H9 (cell line): ENCODE results near the gene USP53. TPM values are rescaled to one million over a fixed set of nuclear protein-coding genes. Genes with fewer than 3 reads are reported as not detected.

Experiments used
- DNase-seq: peaks from one replicate; pipeline ENCODE4 v3.0.0-alpha.2; 2017
- H2AFZ ChIP-seq: one replicate; pipeline ENCODE4 v1.6.1; 2013; ENCODE audit warnings: mild to moderate bottlenecking, low read length, control low read depth, moderate library complexity
- H2AK5ac ChIP-seq: 2 replicates; pipeline ENCODE4 v1.6.1; 2013; ENCODE audit warnings: low read length, control low read depth, mixed read lengths; ENCODE audit not compliant: insufficient read length
- H2BK120ac ChIP-seq: one replicate; pipeline ENCODE4 v1.6.1; 2013; ENCODE audit warnings: low read depth, mild to moderate bottlenecking, low read length, control low read depth, inconsistent platforms; ENCODE audit not compliant: poor library complexity, severe bottlenecking
- H2BK12ac ChIP-seq: 2 replicates; pipeline ENCODE4 v1.6.1; 2013; ENCODE audit warnings: low read length, control low read depth, mixed read lengths, low read depth; ENCODE audit not compliant: insufficient read length
- H2BK15ac ChIP-seq: 2 replicates; pipeline ENCODE4 v1.6.1; 2013; ENCODE audit warnings: low read depth, low read length, control low read depth
- H2BK20ac ChIP-seq: one replicate; pipeline ENCODE4 v1.6.1; 2013; ENCODE audit warnings: low read depth, mild to moderate bottlenecking, low read length, control low read depth, inconsistent platforms; ENCODE audit not compliant: poor library complexity, severe bottlenecking
- H2BK5ac ChIP-seq: 2 replicates; pipeline ENCODE4 v1.6.1; 2013; ENCODE audit warnings: low read length, control low read depth, mixed read lengths; ENCODE audit not compliant: insufficient read length
- H3K14ac ChIP-seq: 2 replicates; pipeline ENCODE4 v1.6.1; 2013; ENCODE audit warnings: low read length, control low read depth; ENCODE audit not compliant: insufficient read depth
- H3K18ac ChIP-seq: 2 replicates; pipeline ENCODE4 v1.6.1; 2013; ENCODE audit warnings: low read depth, mild to moderate bottlenecking, mixed read lengths, low read length, control low read depth; ENCODE audit not compliant: insufficient read length
- H3K23ac ChIP-seq: 2 replicates; pipeline ENCODE4 v1.6.1; 2013; ENCODE audit warnings: low read length, control low read depth, mixed read lengths, low read depth; ENCODE audit not compliant: insufficient read length
- H3K23me2 ChIP-seq: 2 replicates; pipeline ENCODE4 v1.6.1; 2013; ENCODE audit warnings: low read depth, mild to moderate bottlenecking, mixed read lengths, low read length, control low read depth; ENCODE audit not compliant: insufficient read length, poor library complexity, severe bottlenecking
- H3K27ac ChIP-seq: 2 replicates; pipeline ENCODE4 v1.5.1; 2013; ENCODE audit warnings: low read length, control low read depth, mixed read lengths, low read depth; ENCODE audit not compliant: insufficient read length
- H3K27me3 ChIP-seq: 2 replicates; pipeline ENCODE4 v1.6.1; 2013; ENCODE audit warnings: low read length, control low read depth, inconsistent platforms; ENCODE audit not compliant: insufficient read depth
- H3K4ac ChIP-seq: 2 replicates; pipeline ENCODE4 v1.6.1; 2013; ENCODE audit warnings: low read depth, mild to moderate bottlenecking, control low read depth, inconsistent platforms, low read length, moderate library complexity
- H3K4me1 ChIP-seq: 2 replicates; pipeline ENCODE4 v1.6.1; 2013; ENCODE audit warnings: low read length, control low read depth, inconsistent platforms; ENCODE audit not compliant: insufficient read depth
- H3K4me2 ChIP-seq: 2 replicates; pipeline ENCODE4 v1.6.1; 2013; ENCODE audit warnings: low read length, control low read depth, mixed read lengths; ENCODE audit not compliant: insufficient read length, insufficient read depth
- H3K56ac ChIP-seq: 2 replicates; pipeline ENCODE4 v1.6.1; 2013; ENCODE audit warnings: low read depth, mild to moderate bottlenecking, mixed read lengths, low read length, control low read depth; ENCODE audit not compliant: insufficient read length
- H3K79me1 ChIP-seq: 2 replicates; pipeline ENCODE4 v1.6.1; 2013; ENCODE audit warnings: low read depth, mild to moderate bottlenecking, moderate library complexity, low read length, control low read depth, inconsistent platforms; ENCODE audit not compliant: insufficient read depth, poor library complexity, severe bottlenecking
- H3K79me2 ChIP-seq: 2 replicates; pipeline ENCODE4 v1.6.1; 2013; ENCODE audit warnings: low read length, control low read depth, inconsistent platforms; ENCODE audit not compliant: insufficient read depth
- H3K9ac ChIP-seq: 2 replicates; pipeline ENCODE4 v1.6.1; 2013; ENCODE audit warnings: low read length, control low read depth, mixed read lengths; ENCODE audit not compliant: insufficient read length; ENCODE audit errors: extremely low read depth
- H3K9me3 ChIP-seq: one replicate; pipeline ENCODE4 v1.6.1; 2013; ENCODE audit warnings: low read depth, low read length, inconsistent platforms; ENCODE audit not compliant: control insufficient read depth
- H3T11ph ChIP-seq: one replicate; pipeline ENCODE4 v1.6.1; 2013; ENCODE audit warnings: mild to moderate bottlenecking, low read length, control low read depth, inconsistent platforms
- H4K20me1 ChIP-seq: one replicate; pipeline ENCODE4 v1.6.1; 2013; ENCODE audit not compliant: control insufficient read depth, insufficient read length, insufficient read depth
- H4K5ac ChIP-seq: 2 replicates; pipeline ENCODE4 v1.6.1; 2013; ENCODE audit warnings: low read depth, mild to moderate bottlenecking, mixed read lengths, low read length, control low read depth; ENCODE audit not compliant: insufficient read length
- H4K8ac ChIP-seq: replicated peaks from 2 replicates; pipeline ENCODE4 v1.6.1; 2013; ENCODE audit warnings: low read length, control low read depth, mixed read lengths, low read depth; ENCODE audit not compliant: insufficient read length
- H4K91ac ChIP-seq: 2 replicates; pipeline ENCODE4 v1.6.1; 2013; ENCODE audit warnings: low read depth, mild to moderate bottlenecking, moderate library complexity, mixed read lengths, low read length, control low read depth; ENCODE audit not compliant: insufficient read length
- H3K27ac Mint-ChIP-seq, 3 experiments: 2 replicates in 2 of 3; 3 replicates in 1 of 3; pipeline ENCODE4 v1.8.0; 2020 to 2021; ENCODE audit warnings: mixed read lengths in 3 of 3, mild to moderate bottlenecking in 1 of 3, moderate library complexity in 1 of 3
- H3K27me3 Mint-ChIP-seq: 2 replicates; pipeline ENCODE4 v1.8.0; 2021; ENCODE audit warnings: low read depth, mild to moderate bottlenecking, moderate library complexity, mixed read lengths
- H3K36me3 Mint-ChIP-seq, 3 experiments: 2 replicates in 2 of 3; 3 replicates in 1 of 3; pipeline ENCODE4 v1.8.0; 2020 to 2021; ENCODE audit warnings: low read depth in 3 of 3, mixed read lengths in 3 of 3; ENCODE audit not compliant: insufficient read depth in 1 of 3
- H3K4me1 Mint-ChIP-seq, 2 experiments: 2 replicates each; pipeline ENCODE4 v1.8.0; 2020; ENCODE audit warnings: mixed read lengths in 2 of 2
- H3K4me3 Mint-ChIP-seq, 2 experiments: 2 replicates in 1 of 2; 3 replicates in 1 of 2; pipeline ENCODE4 v1.8.0; 2020 to 2021; ENCODE audit warnings: mild to moderate bottlenecking in 2 of 2, mixed read lengths in 2 of 2, moderate library complexity in 1 of 2
- H3K9me3 Mint-ChIP-seq, 2 experiments: 2 replicates in 1 of 2; 3 replicates in 1 of 2; pipeline ENCODE4 v1.8.0; 2020; ENCODE audit warnings: mild to moderate bottlenecking in 2 of 2, mixed read lengths in 2 of 2, moderate library complexity in 1 of 2
- WGBS: extraction: QIAGEN DNeasy Blood & Tissue Kit; methylation state at CpG from one replicate; pipeline ENCODE4 v1.1.7; 2013; ENCODE audit warnings: missing lambda C conversion rate, low lambda C conversion rate, mixed read lengths; ENCODE audit not compliant: insufficient read length; ENCODE audit errors: extremely low coverage; 5-methylcytosine and 5-hydroxymethylcytosine counted together
- total RNA-seq: library from RNA; stranded (reverse); gene quantifications from 2 replicates; pipeline ENCODE4 v1.2.1, GENCODE V29; 2021
- TF ChIP-seq, protein P1 (sequence below): fragments of 200-600 bp; sonication (generic); conservative IDR thresholded peaks from 3 replicates; pipeline ENCODE4 v1.8.0; 2021; ENCODE audit warnings: antibody characterized with exemption, mild to moderate bottlenecking

The USP53 gene
- total RNA-seq, 1 experiment from 2014 or later, result 18.4 TPM

DNA sequence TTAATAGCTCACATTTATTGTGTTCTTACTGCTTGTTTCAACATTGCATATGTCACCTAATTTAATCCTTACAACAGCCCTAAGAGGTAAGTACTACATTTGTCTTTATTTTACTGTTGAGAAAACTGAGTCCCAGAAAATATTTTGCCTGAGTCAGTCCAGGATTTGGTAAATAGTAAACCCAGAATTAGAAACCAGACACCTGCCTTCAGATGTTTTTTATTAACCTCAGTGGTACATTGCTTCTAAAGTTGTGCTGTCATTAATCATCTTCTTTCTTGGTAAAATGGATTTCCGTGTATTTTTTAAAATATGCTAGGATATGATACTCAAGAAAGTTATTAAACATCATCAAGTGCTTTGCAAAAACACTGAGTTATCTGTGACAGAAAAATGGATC, 31.4 kb downstream of the USP53 start:
- DNase-seq, result no peak
- Histone ChIP-seq H2AFZ (no peak overlapping the region), H3K27me3 (no peaks in the 10 kb centered on the region), H3K9ac (no peak overlapping the region), H3K4me1 (peaks cover 2% of the 10 kb centered on the region; the same call in 1 of the 2 replicates), H3K14ac (no peak overlapping the region), H3K27ac (no peak overlapping the region), H2BK12ac (no peak overlapping the region), H2AK5ac (no peak overlapping the region), H3K4me2 (no peak overlapping the region), H2BK20ac (no peak overlapping the region), H3K18ac (no peak overlapping the region), H2BK15ac (no peak overlapping the region), H3K23ac (no peak overlapping the region), H4K91ac (no peak overlapping the region), H3T11ph (no peak overlapping the region), H3K79me1 (no peaks in the 10 kb centered on the region), H3K23me2 (no peaks in the 10 kb centered on the region), H2BK120ac (no peak overlapping the region), H3K4ac (no peak overlapping the region), H3K79me2 (no peaks in the 10 kb centered on the region), H4K8ac (no peak overlapping the region), H2BK5ac (no peak overlapping the region), H3K9me3 (no peaks in the 10 kb centered on the region), H4K5ac (no peak overlapping the region), H3K56ac (no peak overlapping the region), H4K20me1 (no peaks in the 10 kb centered on the region)
- H3K27me3 Mint-ChIP-seq, result no peaks in the 10 kb centered on the region
- H3K36me3 Mint-ChIP-seq, result peaks cover 0 to 25% (median 14%) of the 10 kb centered on the region in 3 experiments; a peak in 4 of 7 replicates
- H3K9me3 Mint-ChIP-seq, result no peaks in the 10 kb centered on the region
- H3K27ac Mint-ChIP-seq, result no peak overlapping the region; a peak in 1 of 7 replicates
- WGBS, result no CpG with 5 or more reads among the region's 1 CpG
- TF ChIP-seq, protein P1, sequence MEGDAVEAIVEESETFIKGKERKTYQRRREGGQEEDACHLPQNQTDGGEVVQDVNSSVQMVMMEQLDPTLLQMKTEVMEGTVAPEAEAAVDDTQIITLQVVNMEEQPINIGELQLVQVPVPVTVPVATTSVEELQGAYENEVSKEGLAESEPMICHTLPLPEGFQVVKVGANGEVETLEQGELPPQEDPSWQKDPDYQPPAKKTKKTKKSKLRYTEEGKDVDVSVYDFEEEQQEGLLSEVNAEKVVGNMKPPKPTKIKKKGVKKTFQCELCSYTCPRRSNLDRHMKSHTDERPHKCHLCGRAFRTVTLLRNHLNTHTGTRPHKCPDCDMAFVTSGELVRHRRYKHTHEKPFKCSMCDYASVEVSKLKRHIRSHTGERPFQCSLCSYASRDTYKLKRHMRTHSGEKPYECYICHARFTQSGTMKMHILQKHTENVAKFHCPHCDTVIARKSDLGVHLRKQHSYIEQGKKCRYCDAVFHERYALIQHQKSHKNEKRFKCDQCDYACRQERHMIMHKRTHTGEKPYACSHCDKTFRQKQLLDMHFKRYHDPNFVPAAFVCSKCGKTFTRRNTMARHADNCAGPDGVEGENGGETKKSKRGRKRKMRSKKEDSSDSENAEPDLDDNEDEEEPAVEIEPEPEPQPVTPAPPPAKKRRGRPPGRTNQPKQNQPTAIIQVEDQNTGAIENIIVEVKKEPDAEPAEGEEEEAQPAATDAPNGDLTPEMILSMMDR, result no peak
- H3K4me1 Mint-ChIP-seq, result peaks cover 25 to 33% of the 10 kb centered on the region in 2 experiments
- no peak overlapping the region for H3K4me3 Mint-ChIP-seq
